Measurements from ENCODE around the gene CNN3.

Gene CNN3

DNA sequence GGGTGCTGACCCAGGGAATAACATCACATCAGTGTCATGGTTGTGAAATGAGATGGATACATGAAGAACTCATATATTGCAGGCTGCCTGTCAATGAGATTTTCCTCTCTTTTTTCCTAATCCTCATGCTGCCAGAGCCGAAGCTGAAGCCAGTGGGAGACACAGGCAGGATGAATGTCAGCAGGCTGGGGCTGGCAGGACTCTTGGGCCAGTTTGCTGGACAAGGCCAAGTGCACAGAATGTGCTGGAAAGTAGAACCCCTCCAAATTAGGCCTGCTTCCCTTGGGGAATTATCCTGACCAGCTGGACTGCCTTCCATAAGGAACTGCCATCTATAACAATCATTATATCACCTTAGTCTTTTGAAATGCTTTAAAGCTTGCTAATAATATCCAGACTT lies 75.3 kb downstream of the CNN3 start:
- DNase-seq: no peak
